ENCODE measurements around the gene LTO1. TPM values are rescaled to one million over a fixed set of nuclear protein-coding genes. Genes with fewer than 3 reads are reported as not detected.

LTO1 gene
- 10 to 100 TPM; 26.6 to 41.4 (median 34.1) TPM for polyA plus RNA-seq (ENCODE audit: insufficient read length in 3 of 3)
- long read RNA-seq, donor 1, partial matches to known transcripts, result 0 of 7 reads
- long read RNA-seq, donor 1, other reads (novel, unspliced or antisense), result 0 of 7 reads
- long read RNA-seq, donor 2, partial matches to known transcripts, result 23 of 117 reads
- long read RNA-seq, donor 2, other reads (novel, unspliced or antisense), result 88 of 117 reads
- long read RNA-seq, donor 3, partial matches to known transcripts, result 0 of 8 reads
- long read RNA-seq, donor 3, other reads (novel, unspliced or antisense), result 0 of 8 reads
- long read RNA-seq, donor 4, partial matches to known transcripts, result 0 of 6 reads
- long read RNA-seq, donor 4, other reads (novel, unspliced or antisense), result 0 of 6 reads
- long read RNA-seq, donor 5, result 0 reads
- long read RNA-seq, donor 6, partial matches to known transcripts, result 0 of 2 reads
- long read RNA-seq, donor 6, other reads (novel, unspliced or antisense), result 0 of 2 reads
- long read RNA-seq, donor 7, transcript LTO1-210 (4 exons, 817 nt), result major isoform, 5 of 6 reads
- long read RNA-seq, donor 7, partial matches to known transcripts, result 0 of 6 reads
- long read RNA-seq, donor 7, other reads (novel, unspliced or antisense), result 0 of 6 reads
- long read RNA-seq, donor 8, partial matches to known transcripts, result 0 of 3 reads
- long read RNA-seq, donor 8, other reads (novel, unspliced or antisense), result 0 of 3 reads
- long read RNA-seq, donor 9, partial matches to known transcripts, result 0 of 3 reads
- long read RNA-seq, donor 9, other reads (novel, unspliced or antisense), result 0 of 3 reads
- long read RNA-seq, donor 10, partial matches to known transcripts, result 0 of 3 reads
- long read RNA-seq, donor 10, other reads (novel, unspliced or antisense), result 0 of 3 reads
- long read RNA-seq, donor 11, partial matches to known transcripts, result 0 of 4 reads
- long read RNA-seq, donor 11, other reads (novel, unspliced or antisense), result 0 of 4 reads
- long read RNA-seq, donor 12, partial matches to known transcripts, result 6 of 16 reads
- long read RNA-seq, donor 12, other reads (novel, unspliced or antisense), result 0 of 16 reads
- long read RNA-seq, donor 13, result 0 reads
- long read RNA-seq, donor 14, result 0 reads
- long read RNA-seq, donor 15, partial matches to known transcripts, result 196 of 203 reads
- long read RNA-seq, donor 15, other reads (novel, unspliced or antisense), result 0 of 203 reads
- long read RNA-seq, donor 16, partial matches to known transcripts, result 0 of 5 reads
- long read RNA-seq, donor 16, other reads (novel, unspliced or antisense), result 0 of 5 reads

GRCh38 chr11:69674886-69675714 is at the start of gene LTO1:
Gene LTO1, minus strand, starts transcription at chr11:69675353. Its CDS starts 114 bp downstream, at chr11:69675239.
- DNase-seq, result peak; percentile 94

GRCh38 chr11:69721745-69722144 is 46.6 kb upstream of the LTO1 start:
- DNase-seq, result no peak

GRCh38 chr11:69721106-69721505 is 46.0 kb upstream of the LTO1 start:
- no peak for DNase-seq

- no peak for DNase-seq
Observed at GRCh38 chr11:69718912-69719311, 43.8 kb upstream of the LTO1 start.

- no peak for DNase-seq
Observed at GRCh38 chr11:69718147-69718546, 43.0 kb upstream of the LTO1 start.

- no peak for DNase-seq
Observed at GRCh38 chr11:69716891-69717747, 42.0 kb upstream of the LTO1 start.

GRCh38 chr11:69716099-69716498 is 40.9 kb upstream of the LTO1 start:
- no peak for DNase-seq

- no peak for DNase-seq
Observed at GRCh38 chr11:69715446-69715845, 40.3 kb upstream of the LTO1 start.

GRCh38 chr11:69711822-69712801 is 37.0 kb upstream of the LTO1 start:
- no peak for DNase-seq

- no peak for DNase-seq
Observed at GRCh38 chr11:69708736-69709401, 33.7 kb upstream of the LTO1 start.

- DNase-seq, result no peak
Observed at GRCh38 chr11:69707176-69707575, 32.0 kb upstream of the LTO1 start.

- no peak for DNase-seq
Observed at GRCh38 chr11:69705901-69706787, 31.0 kb upstream of the LTO1 start.

GRCh38 chr11:69705351-69705811 is 30.2 kb upstream of the LTO1 start:
- no peak for DNase-seq

GRCh38 chr11:69704508-69705253 is 29.5 kb upstream of the LTO1 start:
- DNase-seq, result no peak

- DNase-seq, result no peak
Observed at GRCh38 chr11:69703768-69704507, 28.8 kb upstream of the LTO1 start, which contains the start of gene FGF19. Gene FGF19, minus strand, starts transcription at chr11:69704022. Its CDS starts 146 bp downstream, at chr11:69703876.

GRCh38 chr11:69703453-69703767 is 28.3 kb upstream of the LTO1 start:
- DNase-seq, result no peak
